AG04450 (cell line): ENCODE measurements around the gene ZNF143. TPM values are rescaled to one million over a fixed set of nuclear protein-coding genes. Genes with fewer than 3 reads are reported as not detected.
"Not testable (repeated sequence)": the region's sequence is repeated elsewhere in the genome, so short reads cannot be mapped to it uniquely, and the experiment has no call there.

ENCODE experiments used
- CTCF ChIA-PET: fragments of 300-600, 350-600 bp; formaldehyde crosslinking; extraction: SDS; loops from one replicate; lab custom pipeline; 2022; ENCODE audit warnings: antibody characterized with exemption, inconsistent platforms; lab: Charles Lee
- POLR2A ChIA-PET: fragments of 350-600 bp; formaldehyde crosslinking; extraction: SDS; loops from one replicate; lab custom pipeline; 2021; ENCODE audit warnings: antibody characterized with exemption, inconsistent platforms; lab: Yijun Ruan, JAX
- DNase-seq: peaks from one replicate; pipeline ENCODE4 v3.0.0-alpha.2; 2011; ENCODE audit warnings: low read depth, low spot score
- H3K27ac ChIP-seq: one replicate; pipeline ENCODE4 v1.5.1; 2012; ENCODE audit warnings: low read depth, low read length, control low read depth
- H3K27me3 ChIP-seq: one replicate; pipeline ENCODE4 v1.6.0; 2012; ENCODE audit warnings: low read length; ENCODE audit not compliant: control insufficient read depth, insufficient read depth
- H3K4me3 ChIP-seq: 2 replicates; pipeline ENCODE4 v1.5.1; 2011; ENCODE audit warnings: mild to moderate bottlenecking, low read depth, low read length, control low read depth
- H3K9me3 ChIP-seq: 2 replicates; pipeline ENCODE4 v1.5.1; 2012; ENCODE audit warnings: low read length; ENCODE audit not compliant: control insufficient read depth, insufficient read depth
- CTCF ChIP-seq: IDR thresholded peaks from 2 replicates; pipeline ENCODE4 v1.5.1; 2011; ENCODE audit warnings: low read depth, low read length, control low read depth, inconsistent platforms
- polyA plus RNA-seq: library from polyadenylated mRNA; depleted of rRNA; stranded (reverse); fragments of >200 nt; gene quantifications from 2 replicates; pipeline ENCODE4 v1.2.3, GENCODE V29; 2011

ZNF143 gene
- polyA plus RNA-seq, 1 experiment: 29.4 TPM

GRCh38 chr11:9509041-9509440 is 48.2 kb downstream of the ZNF143 start:
- no peaks in the 10 kb centered on the region for H3K27me3 ChIP-seq
- TF ChIP-seq CTCF: no peak
- no peak overlapping the region for H3K27ac ChIP-seq
- H3K4me3 ChIP-seq: no peak overlapping the region
- DNase-seq: no peak
- no peaks in the 10 kb centered on the region for H3K9me3 ChIP-seq
- POLR2A ChIA-PET: no interaction called here
- CTCF ChIA-PET: interaction anchor here (2.3 kb wide), 1 partner anchor 25 kb away, joined by 14 read pairs; no protein-coding TSS in a partner anchor

GRCh38 chr11:9512370-9513019 is 51.7 kb downstream of the ZNF143 start:
- TF ChIP-seq CTCF: no peak
- H3K4me3 ChIP-seq: no peak overlapping the region
- ChIA-PET POLR2A (no interaction called here), CTCF (interaction anchor here (0.7 kb wide), 1 partner anchor 22 kb away, joined by 4 read pairs; no protein-coding TSS in a partner anchor)
- H3K27me3 ChIP-seq: no peaks in the 10 kb centered on the region
- no peak for DNase-seq
- H3K9me3 ChIP-seq: no peaks in the 10 kb centered on the region
- H3K27ac ChIP-seq: no peak overlapping the region

- H3K27ac ChIP-seq, POLR2A ChIA-PET, H3K27me3 ChIP-seq, H3K9me3 ChIP-seq, DNase-seq, CTCF ChIA-PET, H3K4me3 ChIP-seq: not testable (repeated sequence)
These were observed 53.8 kb downstream of the ZNF143 start for GRCh38 chr11:9514576-9514975.

GRCh38 chr11:9516113-9516512 is 55.3 kb downstream of the ZNF143 start:
- no peak for TF ChIP-seq CTCF
- H3K27ac ChIP-seq: no peak overlapping the region
- no peaks in the 10 kb centered on the region for H3K9me3 ChIP-seq
- ChIA-PET POLR2A (interaction anchor here (0.6 kb wide), 1 partner anchor 267 kb away, joined by 7 read pairs; no protein-coding TSS in a partner anchor), CTCF (interaction anchor here (0.6 to 2.4 kb wide), 3 partner anchors 9 to 19 kb away, joined by 3 to 27 read pairs (median 5); no protein-coding TSS in a partner anchor)
- DNase-seq: no peak
- no peaks in the 10 kb centered on the region for H3K27me3 ChIP-seq
- no peak overlapping the region for H3K4me3 ChIP-seq

GRCh38 chr11:9518835-9519410 is 58.1 kb downstream of the ZNF143 start:
- ChIA-PET CTCF (interaction anchor here (1.5 kb wide), 1 partner anchor 12 kb away, joined by 14 read pairs; no protein-coding TSS in a partner anchor), POLR2A (no interaction called here)
- Histone ChIP-seq H3K4me3 (no peak overlapping the region), H3K9me3 (no peaks in the 10 kb centered on the region), H3K27me3 (no peaks in the 10 kb centered on the region), H3K27ac (no peak overlapping the region)
- no peak for DNase-seq
- TF ChIP-seq CTCF: no peak
